Nephron progenitor cell (in vitro differentiated cells): ENCODE results near the gene PDE8B.

Experiments
- DNase-seq: peaks from one replicate; pipeline ENCODE4 v3.0.0; 2021
- H3K27ac Mint-ChIP-seq: 2 replicates; pipeline ENCODE4 v1.8.0; 2021; ENCODE audit warnings: mild to moderate bottlenecking, moderate library complexity, mixed read lengths
- H3K27me3 Mint-ChIP-seq: 2 replicates; pipeline ENCODE4 v1.8.0; 2021; ENCODE audit warnings: mild to moderate bottlenecking, low read depth, mixed read lengths; ENCODE audit not compliant: poor library complexity
- H3K36me3 Mint-ChIP-seq: 2 replicates; pipeline ENCODE4 v1.8.0; 2021; ENCODE audit warnings: low read depth, mixed read lengths
- H3K4me1 Mint-ChIP-seq: 2 replicates; pipeline ENCODE4 v1.8.0; 2021; ENCODE audit warnings: mixed read lengths
- H3K4me3 Mint-ChIP-seq: 2 replicates; pipeline ENCODE4 v1.8.0; 2021; ENCODE audit warnings: mild to moderate bottlenecking, moderate library complexity, mixed read lengths
- H3K9me3 Mint-ChIP-seq: 2 replicates; pipeline ENCODE4 v1.8.0; 2021; ENCODE audit warnings: mild to moderate bottlenecking, moderate library complexity, mixed read lengths
- TF ChIP-seq, protein P1 (sequence below): fragments of 200-600 bp; sonication (generic); IDR thresholded peaks from 2 replicates; pipeline ENCODE4 v1.5.0; 2021; ENCODE audit warnings: antibody characterized with exemption

PDE8B gene

GRCh38 chr5:77292026-77292757 is 81.7 kb downstream of the PDE8B start:
- Mint-ChIP-seq H3K27ac (no peak overlapping the region), H3K4me1 (no peaks in the 10 kb centered on the region), H3K9me3 (no peaks in the 10 kb centered on the region), H3K4me3 (no peak overlapping the region), H3K36me3 (no peaks in the 10 kb centered on the region), H3K27me3 (peaks cover 9% of the 10 kb centered on the region)
- TF ChIP-seq, protein P1, sequence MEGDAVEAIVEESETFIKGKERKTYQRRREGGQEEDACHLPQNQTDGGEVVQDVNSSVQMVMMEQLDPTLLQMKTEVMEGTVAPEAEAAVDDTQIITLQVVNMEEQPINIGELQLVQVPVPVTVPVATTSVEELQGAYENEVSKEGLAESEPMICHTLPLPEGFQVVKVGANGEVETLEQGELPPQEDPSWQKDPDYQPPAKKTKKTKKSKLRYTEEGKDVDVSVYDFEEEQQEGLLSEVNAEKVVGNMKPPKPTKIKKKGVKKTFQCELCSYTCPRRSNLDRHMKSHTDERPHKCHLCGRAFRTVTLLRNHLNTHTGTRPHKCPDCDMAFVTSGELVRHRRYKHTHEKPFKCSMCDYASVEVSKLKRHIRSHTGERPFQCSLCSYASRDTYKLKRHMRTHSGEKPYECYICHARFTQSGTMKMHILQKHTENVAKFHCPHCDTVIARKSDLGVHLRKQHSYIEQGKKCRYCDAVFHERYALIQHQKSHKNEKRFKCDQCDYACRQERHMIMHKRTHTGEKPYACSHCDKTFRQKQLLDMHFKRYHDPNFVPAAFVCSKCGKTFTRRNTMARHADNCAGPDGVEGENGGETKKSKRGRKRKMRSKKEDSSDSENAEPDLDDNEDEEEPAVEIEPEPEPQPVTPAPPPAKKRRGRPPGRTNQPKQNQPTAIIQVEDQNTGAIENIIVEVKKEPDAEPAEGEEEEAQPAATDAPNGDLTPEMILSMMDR = no peak
- no peak for DNase-seq

- TF ChIP-seq, protein P1 = no peak
- H3K27me3 Mint-ChIP-seq = peaks cover 9% of the 10 kb centered on the region
- H3K9me3 Mint-ChIP-seq = no peaks in the 10 kb centered on the region
- DNase-seq = no peak
- no peak overlapping the region for H3K27ac Mint-ChIP-seq
- no peaks in the 10 kb centered on the region for H3K4me1 Mint-ChIP-seq
- H3K4me3 Mint-ChIP-seq = no peak overlapping the region
- no peaks in the 10 kb centered on the region for H3K36me3 Mint-ChIP-seq
Measured at GRCh38 chr5:77294185-77294584, 83.7 kb downstream of the PDE8B start.

GRCh38 chr5:77295863-77296378 is 85.4 kb downstream of the PDE8B start:
- TF ChIP-seq, protein P1 = no peak
- Mint-ChIP-seq H3K27me3 (peaks cover 9% of the 10 kb centered on the region), H3K27ac (no peak overlapping the region), H3K4me3 (no peak overlapping the region), H3K9me3 (no peaks in the 10 kb centered on the region), H3K36me3 (no peaks in the 10 kb centered on the region), H3K4me1 (no peaks in the 10 kb centered on the region)
- no peak for DNase-seq

- peaks cover 7% of the 10 kb centered on the region for H3K27me3 Mint-ChIP-seq
- H3K4me1 Mint-ChIP-seq = no peaks in the 10 kb centered on the region
- TF ChIP-seq, protein P1 = no peak
- DNase-seq = no peak
- no peak overlapping the region for H3K27ac Mint-ChIP-seq
- H3K9me3 Mint-ChIP-seq = no peaks in the 10 kb centered on the region
- no peak overlapping the region for H3K4me3 Mint-ChIP-seq
- no peaks in the 10 kb centered on the region for H3K36me3 Mint-ChIP-seq
Measured at GRCh38 chr5:77298146-77298545, 87.7 kb downstream of the PDE8B start.

- DNase-seq = no peak
- Mint-ChIP-seq H3K9me3 (no peaks in the 10 kb centered on the region), H3K4me1 (no peaks in the 10 kb centered on the region)
Measured at GRCh38 chr5:77300451-77300850, 90.0 kb downstream of the PDE8B start.

More at GRCh38 chr5:77300451-77300850, 90.0 kb downstream of the PDE8B start:
- Mint-ChIP-seq H3K27ac (no peak overlapping the region), H3K36me3 (no peaks in the 10 kb centered on the region), H3K27me3 (peaks cover 4% of the 10 kb centered on the region), H3K4me3 (no peak overlapping the region)
- TF ChIP-seq, protein P1 = no peak
